GM12865 (cell line): ENCODE data around the gene AGL.

ENCODE experiments used
- DNase-seq: peaks from one replicate; pipeline ENCODE4 v3.0.0; 2010; ENCODE audit warnings: low read depth
- H3K4me3 ChIP-seq: 2 replicates; pipeline ENCODE4 v1.5.1; 2011; ENCODE audit warnings: mild to moderate bottlenecking, low read depth, low read length, control low read depth
- TF ChIP-seq, protein P1 (sequence below): IDR thresholded peaks from 2 replicates; pipeline ENCODE4 v1.5.1; 2011; ENCODE audit warnings: low read length, control low read depth, low read depth, inconsistent platforms; ENCODE audit not compliant: insufficient read depth; ENCODE audit errors: missing control alignments

AGL gene

DNA sequence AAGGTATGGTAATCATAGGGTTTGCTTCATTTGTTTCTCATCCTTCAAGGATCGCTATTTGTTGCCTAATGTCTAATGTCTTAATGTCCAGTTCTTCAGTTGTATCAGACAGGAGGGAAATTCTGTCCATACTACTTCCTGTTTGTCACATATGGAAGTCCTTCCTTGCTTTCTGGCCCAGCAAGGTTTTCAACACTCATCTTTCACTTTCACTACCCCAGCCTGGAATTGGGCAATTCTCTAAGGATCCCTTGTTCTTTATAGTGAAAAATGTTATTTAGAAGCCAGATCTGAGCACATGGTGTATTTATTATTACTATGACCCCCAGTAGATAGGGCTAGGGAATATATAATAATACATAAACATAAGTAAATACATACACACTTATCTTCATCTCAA lies 69.1 kb downstream of the AGL start:
- no peak for DNase-seq
- TF ChIP-seq, protein P1, sequence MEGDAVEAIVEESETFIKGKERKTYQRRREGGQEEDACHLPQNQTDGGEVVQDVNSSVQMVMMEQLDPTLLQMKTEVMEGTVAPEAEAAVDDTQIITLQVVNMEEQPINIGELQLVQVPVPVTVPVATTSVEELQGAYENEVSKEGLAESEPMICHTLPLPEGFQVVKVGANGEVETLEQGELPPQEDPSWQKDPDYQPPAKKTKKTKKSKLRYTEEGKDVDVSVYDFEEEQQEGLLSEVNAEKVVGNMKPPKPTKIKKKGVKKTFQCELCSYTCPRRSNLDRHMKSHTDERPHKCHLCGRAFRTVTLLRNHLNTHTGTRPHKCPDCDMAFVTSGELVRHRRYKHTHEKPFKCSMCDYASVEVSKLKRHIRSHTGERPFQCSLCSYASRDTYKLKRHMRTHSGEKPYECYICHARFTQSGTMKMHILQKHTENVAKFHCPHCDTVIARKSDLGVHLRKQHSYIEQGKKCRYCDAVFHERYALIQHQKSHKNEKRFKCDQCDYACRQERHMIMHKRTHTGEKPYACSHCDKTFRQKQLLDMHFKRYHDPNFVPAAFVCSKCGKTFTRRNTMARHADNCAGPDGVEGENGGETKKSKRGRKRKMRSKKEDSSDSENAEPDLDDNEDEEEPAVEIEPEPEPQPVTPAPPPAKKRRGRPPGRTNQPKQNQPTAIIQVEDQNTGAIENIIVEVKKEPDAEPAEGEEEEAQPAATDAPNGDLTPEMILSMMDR, result no peak
- H3K4me3 ChIP-seq, result no peak overlapping the region

DNA sequence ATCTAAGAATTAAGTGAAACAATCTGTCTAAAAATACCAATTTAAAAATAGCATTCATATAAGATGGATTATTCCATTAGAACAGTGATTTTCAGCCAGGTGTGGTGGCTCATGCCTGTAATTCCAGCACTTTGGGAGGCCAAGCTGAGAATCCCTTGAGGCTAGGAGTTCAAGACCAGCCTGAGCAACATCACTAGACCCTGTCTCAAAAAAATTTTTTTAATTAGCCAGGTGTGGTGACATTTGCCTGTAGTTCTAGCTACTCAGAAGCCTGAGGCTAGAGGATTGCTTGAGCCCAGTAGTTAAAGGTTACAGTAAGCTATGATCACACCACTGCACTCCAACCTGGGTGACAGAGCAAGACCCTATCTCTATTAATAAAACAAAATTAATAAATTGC lies 84.6 kb downstream of the AGL start:
- H3K4me3 ChIP-seq, result no peak overlapping the region
- TF ChIP-seq, protein P1, result no peak
- no peak for DNase-seq

DNA sequence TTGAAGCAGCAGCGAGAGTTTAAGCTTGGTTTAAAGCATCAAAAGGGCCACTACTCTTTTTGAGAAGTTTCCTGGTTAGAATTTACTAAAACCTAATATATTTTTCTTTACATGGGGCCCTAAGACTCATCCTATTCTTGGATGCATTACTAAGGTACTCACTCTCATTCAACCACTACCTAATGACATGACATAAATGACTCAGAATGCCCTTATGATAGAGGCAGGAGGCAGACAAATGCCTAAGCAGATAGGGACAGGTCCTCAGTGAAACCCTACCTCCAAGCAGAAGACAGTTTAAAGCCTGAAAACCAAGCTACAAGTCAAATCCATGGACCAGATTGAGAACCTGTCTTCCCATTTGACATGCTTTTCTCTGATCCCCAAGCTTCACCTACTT lies 85.4 kb downstream of the AGL start:
- TF ChIP-seq, protein P1, result no peak
- no peak overlapping the region for H3K4me3 ChIP-seq
- no peak for DNase-seq

DNA sequence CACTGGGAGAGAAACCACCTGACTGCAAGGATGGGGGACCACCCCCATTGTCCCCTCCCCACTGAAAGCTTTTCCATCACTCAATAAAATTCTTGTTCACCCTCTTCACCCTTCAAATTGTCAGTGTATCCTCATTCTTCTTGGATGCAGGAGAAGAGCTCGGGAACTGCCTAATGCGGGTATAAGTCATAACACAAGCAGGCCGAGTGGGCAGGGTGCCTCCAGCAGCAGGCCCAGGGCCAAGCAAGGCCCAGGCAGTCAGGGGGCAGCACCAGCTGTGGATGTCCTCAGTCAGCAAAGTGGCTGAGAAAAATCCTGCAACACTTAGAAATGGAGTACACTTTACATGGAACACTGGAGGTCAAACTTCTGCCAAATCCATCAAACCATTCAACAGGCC lies 85.9 kb downstream of the AGL start:
- DNase-seq, result no peak
- TF ChIP-seq, protein P1, result no peak
- H3K4me3 ChIP-seq, result no peak overlapping the region

DNA sequence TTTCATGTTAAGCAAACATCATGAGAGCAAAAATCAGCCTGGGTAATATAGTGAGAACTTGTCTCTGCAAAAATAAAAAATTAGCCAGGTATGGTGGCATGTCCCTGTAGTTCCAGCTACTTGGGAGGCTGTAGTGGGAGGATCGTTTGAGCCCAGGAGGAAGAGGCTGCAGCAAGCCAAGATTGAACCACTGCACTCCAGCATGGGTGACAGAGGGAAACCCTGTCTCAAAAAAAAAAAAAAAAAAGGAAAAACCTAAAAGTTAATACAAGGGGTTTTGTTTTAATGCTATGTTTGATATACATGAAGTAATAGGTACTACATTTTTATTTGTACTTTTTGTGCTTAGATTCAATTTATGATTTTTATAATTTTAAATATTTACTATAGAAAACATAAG lies 92.6 kb downstream of the AGL start:
- no peak for DNase-seq
- H3K4me3 ChIP-seq, result no peak overlapping the region
- TF ChIP-seq, protein P1, result no peak

DNA sequence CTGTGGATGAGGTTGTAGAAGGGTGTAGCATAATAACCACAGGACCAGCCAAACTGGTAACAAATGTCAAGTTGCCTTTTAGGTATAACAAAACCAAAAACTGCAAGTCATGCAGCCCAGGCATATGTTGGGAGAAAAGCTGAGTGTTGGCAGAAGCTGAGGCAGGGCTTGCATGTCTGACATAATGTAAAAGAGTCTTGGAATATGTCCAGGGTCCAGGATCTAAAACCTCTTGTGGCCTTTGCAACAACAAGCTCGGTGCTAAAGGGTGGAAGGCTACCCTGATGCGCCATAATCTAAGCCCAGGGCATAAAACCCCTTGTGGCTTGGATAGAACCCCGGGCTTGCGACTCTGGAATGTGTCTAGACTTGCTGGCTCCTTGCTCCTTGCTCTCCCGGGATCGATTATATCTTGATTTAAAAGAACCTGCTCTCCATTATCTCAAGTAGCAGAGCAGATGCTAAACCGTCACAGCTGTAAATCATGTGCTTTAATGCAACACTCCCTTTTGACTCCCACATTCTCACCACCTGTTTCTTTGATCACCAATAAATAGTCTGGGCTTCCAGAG lies 93.1 kb downstream of the AGL start:
- TF ChIP-seq, protein P1, result no peak
- H3K4me3 ChIP-seq, result no peak overlapping the region
- no peak for DNase-seq

DNA sequence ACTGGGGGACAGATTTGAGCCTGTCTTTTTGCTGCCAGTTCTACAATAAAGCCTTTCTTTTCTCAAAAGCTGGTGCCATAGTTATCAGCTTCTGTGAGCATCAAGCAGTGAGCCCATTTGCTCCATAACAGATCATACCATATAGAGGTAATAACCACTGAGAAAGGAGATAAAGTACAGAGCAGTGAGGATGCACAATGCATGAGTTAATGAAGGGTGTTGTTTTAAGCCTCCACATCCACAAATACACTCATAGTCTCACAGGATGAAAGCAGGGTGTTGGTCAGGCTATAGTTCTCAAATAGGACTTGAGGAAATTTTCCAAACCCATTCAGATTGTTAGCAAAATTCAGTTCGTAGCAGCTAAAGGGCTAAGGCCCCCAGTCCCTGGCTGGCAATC lies 94.0 kb downstream of the AGL start:
- no peak for DNase-seq
- TF ChIP-seq, protein P1, result no peak
- no peak overlapping the region for H3K4me3 ChIP-seq
